ENCODE data around the gene IFI35.

DNA sequence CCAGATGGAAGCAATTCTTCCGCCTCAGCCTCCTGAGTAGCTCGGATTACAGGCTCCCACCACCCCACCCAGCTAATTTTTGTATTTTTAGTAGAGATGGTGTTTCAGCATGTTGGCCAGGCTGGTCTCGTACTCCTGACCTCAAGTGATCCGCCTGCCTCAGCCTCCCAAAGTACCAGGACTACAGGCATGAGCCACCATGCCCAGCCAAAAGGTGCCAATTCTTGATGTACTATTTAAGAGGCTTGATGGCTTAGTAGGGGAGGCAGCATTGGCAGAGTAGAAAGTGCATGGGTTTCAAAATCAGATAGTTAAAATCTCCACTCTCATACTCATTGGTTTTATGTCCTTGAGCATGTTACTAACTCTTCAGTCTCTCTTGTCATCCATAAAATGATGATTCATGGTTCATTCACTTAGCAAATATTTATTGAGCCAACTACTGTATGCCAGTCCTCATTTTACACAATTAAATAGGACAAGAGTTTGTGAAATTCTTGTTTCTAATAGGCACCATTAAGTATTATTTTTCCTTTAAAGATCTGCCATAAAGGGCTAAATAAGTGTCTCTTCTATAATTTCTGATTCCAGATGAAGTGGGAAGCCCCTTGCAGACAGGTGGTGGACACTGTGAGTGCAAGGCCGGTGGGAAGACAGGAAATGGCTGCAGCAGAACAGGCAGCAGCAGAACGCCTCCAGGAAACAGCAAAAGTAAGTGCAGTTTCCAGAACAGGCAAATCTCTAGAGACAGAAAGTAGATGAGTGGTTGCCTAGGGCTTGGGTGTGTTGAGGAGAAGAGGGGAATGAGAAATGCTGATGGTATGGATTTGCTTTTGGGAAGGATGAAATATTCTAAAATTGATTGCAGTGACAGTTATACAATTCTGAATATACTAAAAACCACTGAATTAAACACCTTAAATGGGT, 16.6 kb upstream of the IFI35 start:
- TF ChIP-seq TCF12 (IDR thresholded peaks at IDR 0.05; ENCODE audit: low read depth, low read length) (no peak), EP300 (IDR thresholded peaks at IDR 0.05; ENCODE audit: borderline replicate concordance in 1 of 2, low read depth in 2 of 2, low read length in 2 of 2) (no peak), CTCF (IDR thresholded peaks at IDR 0.05; ENCODE audit: control extremely low read depth in 1 of 3, insufficient read depth in 1 of 3, low read depth in 1 of 3, low read length in 3 of 3) (no peak), BACH1 (IDR thresholded peaks at IDR 0.05; ENCODE audit: low read length) (no peak), YY1 (IDR thresholded peaks at IDR 0.05; ENCODE audit: low read depth, low read length) (no peak), POLR2A (IDR thresholded peaks at IDR 0.05; ENCODE audit: control extremely low read depth in 1 of 2, low read depth in 2 of 2, low read length in 2 of 2) (no peak), TBP (IDR thresholded peaks at IDR 0.05; ENCODE audit: low read depth, low read length) (no peak), JUN (IDR thresholded peaks at IDR 0.05; ENCODE audit: low read depth, low read length) (no peak), RAD21 (IDR thresholded peaks at IDR 0.05 in 1 of 2, conservative IDR thresholded peaks at IDR 0.05 in 1 of 2; ENCODE audit: low read depth in 2 of 2, low read length in 2 of 2) (no peak)
- TF ChIP-seq, protein P1, sequence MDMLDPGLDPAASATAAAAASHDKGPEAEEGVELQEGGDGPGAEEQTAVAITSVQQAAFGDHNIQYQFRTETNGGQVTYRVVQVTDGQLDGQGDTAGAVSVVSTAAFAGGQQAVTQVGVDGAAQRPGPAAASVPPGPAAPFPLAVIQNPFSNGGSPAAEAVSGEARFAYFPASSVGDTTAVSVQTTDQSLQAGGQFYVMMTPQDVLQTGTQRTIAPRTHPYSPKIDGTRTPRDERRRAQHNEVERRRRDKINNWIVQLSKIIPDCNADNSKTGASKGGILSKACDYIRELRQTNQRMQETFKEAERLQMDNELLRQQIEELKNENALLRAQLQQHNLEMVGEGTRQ (IDR thresholded peaks at IDR 0.05; ENCODE audit: low read length): no peak

Data from H1 (cell line).